ENCODE measurements around the gene TBC1D5. TPM values are rescaled to one million over a fixed set of nuclear protein-coding genes. Genes with fewer than 3 reads are reported as not detected.
A peak's percentile ranks its signal among the peaks of the same experiment; 100 is the strongest.

The TBC1D5 gene
- total and polyA plus RNA-seq, 12 donors, result 6.7 to 35.6 (median 30.5) TPM

DNA sequence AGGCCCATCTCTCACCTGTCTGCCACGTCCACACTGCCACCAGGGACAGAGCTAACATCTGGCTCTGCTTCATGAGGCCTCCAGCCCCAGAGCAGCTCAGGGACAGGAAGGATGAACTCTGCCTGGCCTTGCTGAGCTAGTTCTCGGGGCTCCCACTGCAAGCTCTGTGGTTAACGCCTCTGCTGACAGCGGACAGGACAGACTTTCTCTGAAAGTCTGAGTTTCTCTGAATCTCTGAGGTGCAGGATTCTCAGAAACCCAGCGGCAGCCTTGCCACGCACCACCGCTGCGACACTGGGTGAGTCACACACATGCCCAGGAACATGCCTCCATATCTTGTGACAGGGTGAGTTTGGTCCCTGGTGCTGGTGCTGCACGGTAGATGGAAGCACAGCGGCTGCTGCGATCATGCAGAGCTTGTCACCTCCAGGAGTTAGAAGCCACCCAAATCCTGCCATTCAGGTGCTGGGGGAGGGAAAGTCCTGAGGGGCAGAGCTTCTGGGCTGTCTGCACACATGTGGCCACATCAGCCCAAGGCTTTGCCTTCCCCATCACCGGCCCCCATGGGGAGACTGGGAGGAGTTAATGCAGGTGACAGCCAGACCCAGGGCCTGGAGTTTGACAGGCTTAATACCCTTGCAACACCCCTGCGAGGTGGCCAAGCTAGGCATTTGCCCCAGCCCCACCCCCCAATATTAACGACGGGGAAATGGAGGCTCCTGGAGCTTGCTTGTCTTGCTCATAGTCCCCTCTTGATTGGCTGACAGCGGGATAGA, 590.6 kb downstream of the TBC1D5 start:
- Histone ChIP-seq H3K4me3 (no peak overlapping the region), H3K9me3 (peaks cover 0 to 39% (median 3%) of the 10 kb centered on the region in 11 donors), H3K36me3 (peaks cover 0 to 44% (median 27%) of the 10 kb centered on the region in 9 donors), H3K27ac (no peak overlapping the region), H3K4me1 (peaks cover 0 to 3% (median 0%) of the 10 kb centered on the region in 9 donors), H3K27me3 (no peaks in the 10 kb centered on the region)
- no peak for DNase-seq
- TF ChIP-seq, protein P1, sequence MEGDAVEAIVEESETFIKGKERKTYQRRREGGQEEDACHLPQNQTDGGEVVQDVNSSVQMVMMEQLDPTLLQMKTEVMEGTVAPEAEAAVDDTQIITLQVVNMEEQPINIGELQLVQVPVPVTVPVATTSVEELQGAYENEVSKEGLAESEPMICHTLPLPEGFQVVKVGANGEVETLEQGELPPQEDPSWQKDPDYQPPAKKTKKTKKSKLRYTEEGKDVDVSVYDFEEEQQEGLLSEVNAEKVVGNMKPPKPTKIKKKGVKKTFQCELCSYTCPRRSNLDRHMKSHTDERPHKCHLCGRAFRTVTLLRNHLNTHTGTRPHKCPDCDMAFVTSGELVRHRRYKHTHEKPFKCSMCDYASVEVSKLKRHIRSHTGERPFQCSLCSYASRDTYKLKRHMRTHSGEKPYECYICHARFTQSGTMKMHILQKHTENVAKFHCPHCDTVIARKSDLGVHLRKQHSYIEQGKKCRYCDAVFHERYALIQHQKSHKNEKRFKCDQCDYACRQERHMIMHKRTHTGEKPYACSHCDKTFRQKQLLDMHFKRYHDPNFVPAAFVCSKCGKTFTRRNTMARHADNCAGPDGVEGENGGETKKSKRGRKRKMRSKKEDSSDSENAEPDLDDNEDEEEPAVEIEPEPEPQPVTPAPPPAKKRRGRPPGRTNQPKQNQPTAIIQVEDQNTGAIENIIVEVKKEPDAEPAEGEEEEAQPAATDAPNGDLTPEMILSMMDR (IDR thresholded peaks at IDR 0.05), result no peak
- intact Hi-C loops (cut with DNase I), result loop anchor here in 1 of 10 donors (10.0 kb wide), 1 partner anchor 107 kb away; no protein-coding TSS in a partner anchor
- 90 to 92% methylated on average over 16 of the region's 16 CpGs for WGBS, 2 donors
- peak in 1 of 8 donors; percentile 16 for ATAC-seq

- intact Hi-C loops (cut with DNase I), result loop anchor here in 1 of 10 donors (5.0 kb wide), 1 partner anchor 1452 kb away; no protein-coding TSS in a partner anchor
These were observed 593.4 kb downstream of the TBC1D5 start for GRCh38 chr3:17149076-17149475.

DNA sequence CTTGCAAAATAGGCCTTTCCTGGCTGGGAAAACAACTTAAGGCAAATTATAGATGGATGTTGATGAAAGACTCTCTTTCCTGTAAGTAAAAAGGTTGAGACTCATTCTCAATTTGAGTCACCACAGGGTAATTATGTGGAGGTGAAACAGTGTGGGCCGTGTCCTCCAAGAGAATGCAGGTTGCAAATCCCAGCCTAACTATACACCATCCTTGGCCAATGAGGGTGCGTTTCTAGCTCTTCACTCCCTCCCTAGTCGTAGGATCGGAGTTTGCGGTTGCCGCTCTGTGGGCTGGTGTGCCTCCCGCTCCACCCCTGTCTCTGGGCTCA, 597.8 kb downstream of the TBC1D5 start:
- Histone ChIP-seq H3K4me3 (no peak overlapping the region), H3K9me3 (no peaks in the 10 kb centered on the region), H3K36me3 (no peaks in the 10 kb centered on the region), H3K4me1 (peaks cover 0 to 14% (median 0%) of the 10 kb centered on the region in 9 donors), H3K27me3 (no peaks in the 10 kb centered on the region), H3K27ac (no peak overlapping the region)
- DNase-seq (no peak), ATAC-seq (no peak)
- intact Hi-C loops (cut with DNase I), result no loop called here
- 96 to 97% methylated on average over 7 of the region's 7 CpGs for WGBS, 2 donors
- TF ChIP-seq, protein P1 (IDR thresholded peaks at IDR 0.05), result no peak

More at GRCh38 chr3:17149076-17149475, 593.4 kb downstream of the TBC1D5 start:
- H3K4me1 ChIP-seq, result no peaks in the 10 kb centered on the region
- no peak overlapping the region for H3K27ac ChIP-seq
- DNase-seq, result no peak
- H3K36me3 ChIP-seq, result peaks cover 0 to 16% (median 12%) of the 10 kb centered on the region in 9 donors
- no peak for ATAC-seq
- 85 to 94% methylated on average over 9 of the region's 9 CpGs for WGBS, 2 donors
- no peaks in the 10 kb centered on the region for H3K27me3 ChIP-seq
- peaks cover 0 to 35% (median 3%) of the 10 kb centered on the region in 11 donors for H3K9me3 ChIP-seq
- H3K4me3 ChIP-seq, result no peak overlapping the region
- TF ChIP-seq, protein P1 (IDR thresholded peaks at IDR 0.05), result no peak

DNA sequence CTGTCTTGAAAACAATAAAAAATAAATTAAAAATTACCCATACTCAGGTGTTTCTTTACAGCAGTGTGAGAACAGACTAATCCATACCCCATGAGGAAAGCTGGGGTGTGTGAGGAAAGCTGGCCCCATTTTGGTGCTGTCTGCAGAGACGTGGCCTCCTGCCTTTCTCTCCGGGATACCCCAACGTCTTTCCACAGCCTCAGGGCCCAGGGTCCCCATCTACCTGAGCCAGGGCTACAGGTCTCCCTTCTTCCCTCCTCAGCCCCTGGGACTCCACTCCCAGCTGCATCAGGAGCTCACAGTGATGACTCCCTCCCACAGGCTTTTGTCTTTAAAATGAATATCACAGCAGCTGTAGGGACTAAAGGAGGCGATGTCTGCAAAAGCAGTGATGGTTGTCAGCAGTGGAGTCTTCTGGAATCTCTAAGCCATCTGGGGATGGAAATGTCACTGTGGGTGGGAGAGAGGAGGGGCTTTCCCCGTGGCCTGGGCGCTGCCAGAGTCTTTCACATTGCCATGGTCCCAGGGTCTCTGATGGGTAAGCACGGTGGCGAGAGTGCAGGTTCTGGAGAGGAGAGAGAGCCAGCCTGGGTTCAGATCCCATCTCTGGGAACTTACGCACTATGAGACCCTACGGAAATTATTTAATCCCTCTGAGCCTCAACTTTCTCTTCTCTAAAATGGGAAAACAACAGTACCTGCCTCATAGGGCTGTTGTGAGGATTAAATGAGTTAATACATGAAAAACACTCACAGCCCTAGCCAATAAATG, 598.4 kb downstream of the TBC1D5 start:
- 87% methylated on average over 10 of the region's 10 CpGs for WGBS, 2 donors
- no peaks in the 10 kb centered on the region for H3K27me3 ChIP-seq
- H3K36me3 ChIP-seq, result no peaks in the 10 kb centered on the region
- ATAC-seq, result no peak
- peaks cover 0 to 14% (median 0%) of the 10 kb centered on the region in 9 donors for H3K4me1 ChIP-seq
- H3K4me3 ChIP-seq, result no peak overlapping the region
- intact Hi-C loops (cut with DNase I), result no loop called here
- H3K27ac ChIP-seq, result no peak overlapping the region
- H3K9me3 ChIP-seq, result no peaks in the 10 kb centered on the region
- DNase-seq, result no peak
- TF ChIP-seq, protein P1 (IDR thresholded peaks at IDR 0.05), result no peak
